Iris pigment epithelial cell (primary cell): ENCODE measurements around the gene CENPP.
A peak's percentile ranks its signal among the peaks of the same experiment; 100 is the strongest.

Experiments
- DNase-seq: peaks from one replicate; pipeline ENCODE4 v3.0.0-alpha.2; 2011; ENCODE audit warnings: low read depth

CENPP gene

GRCh38 chr9:92325269-92325990, at the start of gene CENPP, which contains the start of gene NOL8:
CENPP (plus strand) TSS chr9:92325953.
NOL8 (minus strand) TSS chr9:92325350; CDS start chr9:92324161, 1,189 bp downstream.
- peak; percentile 90 for DNase-seq

- DNase-seq, result no peak
Observed at GRCh38 chr9:92276331-92277032, 49.3 kb upstream of the CENPP start.

GRCh38 chr9:92278110-92278509, 47.6 kb upstream of the CENPP start:
- peak; percentile 72 for DNase-seq

- no peak for DNase-seq
Observed at GRCh38 chr9:92279302-92279701, 46.5 kb upstream of the CENPP start.

- peak; percentile 61 for DNase-seq
Observed at GRCh38 chr9:92289708-92290390, 35.9 kb upstream of the CENPP start.

GRCh38 chr9:92290785-92291429, 34.8 kb upstream of the CENPP start:
- DNase-seq, result no peak

- DNase-seq, result no peak
Observed at GRCh38 chr9:92291577-92291976, 34.2 kb upstream of the CENPP start.

GRCh38 chr9:92292338-92293074, 33.2 kb upstream of the CENPP start:
- peak; percentile 26 for DNase-seq

GRCh38 chr9:92293075-92293354, 32.7 kb upstream of the CENPP start:
- no peak for DNase-seq

GRCh38 chr9:92293452-92294296, 32.1 kb upstream of the CENPP start, which contains the start of gene IARS1:
IARS1 (minus strand) TSS chr9:92293697; CDS start chr9:92289419, 4,278 bp downstream.
- DNase-seq, result peak; percentile 98

GRCh38 chr9:92294297-92294676, 31.5 kb upstream of the CENPP start:
- DNase-seq, result peak; percentile 20

GRCh38 chr9:92295240-92295790, 30.4 kb upstream of the CENPP start:
- DNase-seq, result no peak

- no peak for DNase-seq
Observed at GRCh38 chr9:92295827-92296258, 29.9 kb upstream of the CENPP start.

GRCh38 chr9:92297611-92298010, 28.1 kb upstream of the CENPP start:
- DNase-seq, result no peak

GRCh38 chr9:92298036-92298435, 27.7 kb upstream of the CENPP start:
- DNase-seq, result no peak

- DNase-seq, result no peak
Observed at GRCh38 chr9:92299116-92299515, 26.6 kb upstream of the CENPP start.

GRCh38 chr9:92300936-92301335, 24.8 kb upstream of the CENPP start:
- no peak for DNase-seq

GRCh38 chr9:92308893-92309292, 16.9 kb upstream of the CENPP start:
- DNase-seq, result peak; percentile 45

- DNase-seq, result peak; percentile 46
Observed at GRCh38 chr9:92310562-92310961, 15.2 kb upstream of the CENPP start.

- peak; percentile 39 for DNase-seq
Observed at GRCh38 chr9:92312887-92313623, 12.7 kb upstream of the CENPP start.
